IMR-90 (cell line): ENCODE results near the gene FGD5. TPM values are rescaled to one million over a fixed set of nuclear protein-coding genes. Genes with fewer than 3 reads are reported as not detected.

Experiments used
- ATAC-seq: fragments of 200-7000 bp; cut with Tn5 transposase; 2 replicates; pipeline ENCODE4 v1.9.1; 2020; ENCODE audit warnings: low read depth, mild to moderate bottlenecking, moderate library complexity
- BruUV-seq: library from RNA; stranded (reverse); fragments of 400-500 nt; replicated peaks from 2 replicates; lab custom pipeline; 2021; lab: Mats Ljungman, UMichigan
- CTCF ChIA-PET: fragments of 300-600 bp; formaldehyde crosslinking; extraction: SDS; loops from one replicate; lab custom pipeline; 2021; ENCODE audit warnings: antibody characterized with exemption; lab: Yijun Ruan, JAX
- POLR2A ChIA-PET: fragments of 300-600 bp; sonication (Branson Sonifier 250); formaldehyde crosslinking; loops from one replicate; lab custom pipeline; 2022; ENCODE audit warnings: antibody characterized with exemption; ENCODE audit not compliant: unreplicated experiment; lab: Charles Lee
- DNase-seq: peaks from one replicate; pipeline ENCODE4 v3.0.0; 2013
- H2AFZ ChIP-seq: replicated peaks from 2 replicates; pipeline ENCODE3; 2013; ENCODE audit warnings: low read length, mild to moderate bottlenecking; ENCODE audit not compliant: poor library complexity
- H2AK5ac ChIP-seq: 2 replicates; pipeline ENCODE4 v1.6.1; 2013; ENCODE audit warnings: low read depth, low read length, inconsistent platforms
- H2AK9ac ChIP-seq: replicated peaks from 2 replicates; pipeline ENCODE3; 2013; ENCODE audit warnings: mild to moderate bottlenecking, low read depth, low read length, moderate library complexity; ENCODE audit not compliant: poor library complexity
- H2BK120ac ChIP-seq: 2 replicates; pipeline ENCODE4 v1.6.1; 2013; ENCODE audit warnings: low read depth, low read length, inconsistent platforms
- H2BK15ac ChIP-seq: 3 replicates; pipeline ENCODE4 v1.6.1; 2013; ENCODE audit warnings: low read depth, low read length, inconsistent platforms
- H2BK20ac ChIP-seq: 2 replicates; pipeline ENCODE4 v1.6.1; 2013; ENCODE audit warnings: low read depth, mild to moderate bottlenecking, inconsistent platforms, low read length, moderate library complexity
- H2BK5ac ChIP-seq: 2 replicates; pipeline ENCODE4 v1.6.1; 2013; ENCODE audit warnings: mild to moderate bottlenecking, low read depth, low read length, inconsistent platforms; ENCODE audit not compliant: poor library complexity, severe bottlenecking
- H3K14ac ChIP-seq: replicated peaks from 2 replicates; pipeline ENCODE4 v1.6.1; 2013; ENCODE audit warnings: low read depth, low read length, inconsistent platforms
- H3K18ac ChIP-seq: 2 replicates; pipeline ENCODE4 v1.6.1; 2013; ENCODE audit warnings: low read depth, low read length, control low read depth
- H3K23ac ChIP-seq: 2 replicates; pipeline ENCODE4 v1.6.1; 2013; ENCODE audit warnings: low read depth, low read length, inconsistent platforms
- H3K27ac ChIP-seq: 2 replicates; pipeline ENCODE4 v1.5.1; 2013; ENCODE audit warnings: mild to moderate bottlenecking, control low read depth, low read length; ENCODE audit not compliant: insufficient read depth
- H3K27me3 ChIP-seq: 2 replicates; pipeline ENCODE4 v1.6.1; 2013; ENCODE audit warnings: low read length; ENCODE audit not compliant: control insufficient read depth, insufficient read depth
- H3K36me3 ChIP-seq: 2 replicates; pipeline ENCODE4 v1.6.1; 2013; ENCODE audit warnings: low read length, mixed read lengths; ENCODE audit not compliant: control insufficient read depth, insufficient read depth
- H3K4ac ChIP-seq: 2 replicates; pipeline ENCODE4 v1.6.1; 2013; ENCODE audit warnings: low read depth, low read length, inconsistent platforms
- H3K4me1 ChIP-seq: 2 replicates; pipeline ENCODE4 v1.6.1; 2013; ENCODE audit warnings: low read length, mixed read lengths; ENCODE audit not compliant: control insufficient read depth, insufficient read depth
- H3K4me2 ChIP-seq: 2 replicates; pipeline ENCODE4 v1.6.1; 2013; ENCODE audit warnings: low read depth, mild to moderate bottlenecking, control low read depth, low read length, moderate library complexity
- H3K4me3 ChIP-seq: 2 replicates; pipeline ENCODE4 v1.5.1; 2013; ENCODE audit warnings: low read depth, mild to moderate bottlenecking, control low read depth, low read length, moderate library complexity; ENCODE audit not compliant: insufficient read depth
- H3K56ac ChIP-seq: 2 replicates; pipeline ENCODE4 v1.6.1; 2013; ENCODE audit warnings: low read length, inconsistent platforms; ENCODE audit not compliant: insufficient read depth; ENCODE audit errors: extremely low read depth
- H3K79me1 ChIP-seq, 2 experiments: 2 replicates each; pipeline ENCODE4 v1.6.1; 2013; ENCODE audit warnings: low read length in 2 of 2, inconsistent platforms in 1 of 2, low read depth in 1 of 2
- H3K9ac ChIP-seq: 2 replicates; pipeline ENCODE4 v1.6.1; 2013; ENCODE audit warnings: low read depth, low read length, control low read depth
- H3K9me1 ChIP-seq: 2 replicates; pipeline ENCODE4 v1.6.1; 2013; ENCODE audit warnings: low read length, inconsistent platforms; ENCODE audit not compliant: insufficient read depth
- H3K9me3 ChIP-seq: 2 replicates; pipeline ENCODE4 v1.6.1; 2013; ENCODE audit warnings: low read length; ENCODE audit not compliant: control insufficient read depth, insufficient read depth
- H4K20me1 ChIP-seq: 2 replicates; pipeline ENCODE4 v1.6.1; 2013; ENCODE audit warnings: low read length, inconsistent platforms; ENCODE audit not compliant: insufficient read depth
- H4K5ac ChIP-seq: 2 replicates; pipeline ENCODE4 v1.6.1; 2013; ENCODE audit warnings: mild to moderate bottlenecking, low read depth, low read length, control low read depth
- H4K8ac ChIP-seq, 2 experiments: 2 replicates each; pipeline ENCODE4 v1.6.1; 2013; ENCODE audit warnings: low read depth in 2 of 2, low read length in 2 of 2, control low read depth in 1 of 2, inconsistent platforms in 1 of 2
- H4K91ac ChIP-seq: 2 replicates; pipeline ENCODE4 v1.6.1; 2013; ENCODE audit warnings: low read depth, low read length, inconsistent platforms; ENCODE audit not compliant: insufficient read depth
- BHLHE40 ChIP-seq: fragments of 150-350 bp; IDR thresholded peaks from 2 replicates; pipeline ENCODE4 v1.6.1; 2016; ENCODE audit warnings: mild to moderate bottlenecking, low read depth, low read length
- MAZ ChIP-seq: IDR thresholded peaks from 2 replicates; pipeline ENCODE4 v1.6.1; 2012; ENCODE audit warnings: low read depth, mild to moderate bottlenecking, low read length, improper control_type of control experiment, moderate library complexity, borderline replicate concordance
- POLR2A ChIP-seq: IDR thresholded peaks from 2 replicates; pipeline ENCODE4 v1.6.1; 2012; ENCODE audit warnings: mild to moderate bottlenecking, low read depth, low read length
- WGBS, 2 experiments: methylation state at CpG; one replicate each; pipeline versions ENCODE4 v1.1.5 to v1.1.7; 2013; ENCODE audit warnings: missing lambda C conversion rate in 2 of 2; ENCODE audit not compliant: insufficient read length in 1 of 2; ENCODE audit errors: extremely low coverage in 2 of 2; 5-methylcytosine and 5-hydroxymethylcytosine counted together
- dilution Hi-C: fragments of 300-500 bp; cut with HindIII; formaldehyde crosslinking; loops from one replicate; pipeline ENCODE4 v1.14.3; 2018; ENCODE audit warnings: low sequenced_read_pairs; ENCODE audit not compliant: unreplicated experiment
- in situ Hi-C: fragments of 300-500 bp; cut with MboI; formaldehyde crosslinking; loops from 3 replicates; pipeline ENCODE4 v1.14.3; 2019; ENCODE audit warnings: low sequenced_read_pairs, inconsistent platforms, mixed read lengths
- intact Hi-C: fragments of 100-400 bp; cut with micrococcal nuclease; formaldehyde crosslinking; loops from 2 replicates; pipeline ENCODE4 v1.10.0; 2022
- polyA plus RNA-seq, 3 experiments: library from polyadenylated mRNA; depleted of rRNA; stranded (reverse); fragments of >200 nt; gene quantifications; 2 replicates each; pipeline ENCODE4 v1.2.3, GENCODE V29; 2012; ENCODE audit warnings: low replicate concordance in 1 of 3
- total RNA-seq: library from RNA; depleted of rRNA; stranded (reverse); fragments of >200 nt; gene quantifications from 2 replicates; pipeline ENCODE4 v1.2.3, GENCODE V29; 2012
- TF ChIP-seq, protein P1 (sequence below): fragments of 150-350 bp; IDR thresholded peaks from 2 replicates; pipeline ENCODE4 v1.6.1; 2017; ENCODE audit warnings: mild to moderate bottlenecking, antibody characterized with exemption, low read length, low read depth

Gene FGD5
- total and polyA plus RNA-seq, 2 of the 4 experiments (the other 2 are of a cell fraction) = not detected

DNA sequence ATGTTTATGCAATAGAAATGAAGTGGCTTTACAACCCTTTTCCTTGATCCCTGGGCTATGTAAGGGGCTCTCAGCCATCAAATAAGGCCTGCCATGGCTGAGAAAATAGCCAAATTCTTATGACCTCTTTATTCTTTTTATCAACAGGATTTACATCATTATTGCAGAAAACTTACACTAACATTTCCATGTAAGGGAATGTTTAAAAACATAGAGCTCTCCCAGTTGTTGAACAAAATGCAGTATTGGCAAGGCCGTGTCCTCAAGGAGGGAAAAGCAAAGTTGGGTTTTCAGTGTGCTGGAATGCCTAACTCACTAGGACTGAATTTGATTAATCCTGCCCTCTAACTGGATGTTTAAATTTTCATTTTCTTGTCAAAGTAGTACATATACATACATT is 150.9 kb downstream of the FGD5 start:
- no peak overlapping the region for H2BK20ac ChIP-seq
- no peak overlapping the region for H3K9ac ChIP-seq
- H4K91ac ChIP-seq = no peak overlapping the region
- no TSS peak for BruUV-seq
- no peaks in the 10 kb centered on the region for H3K4me1 ChIP-seq
- H3K9me3 ChIP-seq = no peaks in the 10 kb centered on the region
- peak overlapping the region; percentile 28 for H2BK5ac ChIP-seq
- no peak overlapping the region for H3K4me2 ChIP-seq
- ATAC-seq = peak; percentile 35; the same call in 1 of the 2 replicates
- no CpG with 5 or more reads among the region's 1 CpG for WGBS, 2 experiments
- intact Hi-C loops = no loop called here
- no peak overlapping the region; the same call in 1 of the 2 replicates for H4K5ac ChIP-seq
- H2BK120ac ChIP-seq = no peak overlapping the region
- no peaks in the 10 kb centered on the region for H3K9me1 ChIP-seq
- no peak overlapping the region for H3K14ac ChIP-seq
- H2AK9ac ChIP-seq = no peak overlapping the region
- no peaks in the 10 kb centered on the region; the same call in 1 of the 2 replicates for H4K20me1 ChIP-seq
- no peaks in the 10 kb centered on the region for H3K27me3 ChIP-seq
- H3K18ac ChIP-seq = no peak overlapping the region
- H3K4ac ChIP-seq = no peak overlapping the region
- no peak overlapping the region for H2AK5ac ChIP-seq
- H3K23ac ChIP-seq = no peak overlapping the region
- TF ChIP-seq POLR2A (no peak), BHLHE40 (no peak), MAZ (no peak)
- TF ChIP-seq, protein P1, sequence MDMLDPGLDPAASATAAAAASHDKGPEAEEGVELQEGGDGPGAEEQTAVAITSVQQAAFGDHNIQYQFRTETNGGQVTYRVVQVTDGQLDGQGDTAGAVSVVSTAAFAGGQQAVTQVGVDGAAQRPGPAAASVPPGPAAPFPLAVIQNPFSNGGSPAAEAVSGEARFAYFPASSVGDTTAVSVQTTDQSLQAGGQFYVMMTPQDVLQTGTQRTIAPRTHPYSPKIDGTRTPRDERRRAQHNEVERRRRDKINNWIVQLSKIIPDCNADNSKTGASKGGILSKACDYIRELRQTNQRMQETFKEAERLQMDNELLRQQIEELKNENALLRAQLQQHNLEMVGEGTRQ = no peak
- CTCF ChIA-PET = interaction anchor here (0.7 kb wide), 1 partner anchor 330 kb away, joined by 4 read pairs; no protein-coding TSS in a partner anchor
- peak overlapping the region; percentile 80; the same call in 1 of the 2 replicates for H3K27ac ChIP-seq
- H3K4me3 ChIP-seq = no peak overlapping the region
- DNase-seq = peak; percentile 21
- H4K8ac ChIP-seq = no peak overlapping the region
- dilution Hi-C loops = no loop called here
- peaks cover 33 to 40% of the 10 kb centered on the region in 2 experiments for H3K79me1 ChIP-seq
- H2BK15ac ChIP-seq = no peak overlapping the region
- POLR2A ChIA-PET = no interaction called here
- H3K36me3 ChIP-seq = peaks cover 5% of the 10 kb centered on the region; the same call in 1 of the 2 replicates
- no peak overlapping the region for H2AFZ ChIP-seq
- H3K56ac ChIP-seq = no peak overlapping the region
- in situ Hi-C loops = no loop called here
